IMR-90 (cell line): ENCODE results near the gene ZBTB3.

Source experiments
- BHLHE40 ChIP-seq: fragments of 150-350 bp; IDR thresholded peaks from 2 replicates; pipeline ENCODE4 v1.6.1; 2016; ENCODE audit warnings: mild to moderate bottlenecking, low read depth, low read length
- CHD1 ChIP-seq: IDR thresholded peaks from 2 replicates; pipeline ENCODE4 v1.6.1; 2012; ENCODE audit warnings: low read depth, low read length, improper control_type of control experiment
- CTCF ChIP-seq: conservative IDR thresholded peaks from 2 replicates; pipeline ENCODE4 v1.5.1; 2012; ENCODE audit warnings: mild to moderate bottlenecking, low read depth, low read length, improper control_type of control experiment
- FOS ChIP-seq: fragments of 150-350 bp; IDR thresholded peaks from 2 replicates; pipeline ENCODE4 v1.6.1; 2016; ENCODE audit warnings: low read depth, low read length
- NFE2L2 ChIP-seq: fragments of 150-350 bp; IDR thresholded peaks from 2 replicates; pipeline ENCODE4 v1.6.1; 2016; ENCODE audit warnings: low read depth, mild to moderate bottlenecking, low read length
- POLR2A ChIP-seq: IDR thresholded peaks from 2 replicates; pipeline ENCODE4 v1.6.1; 2012; ENCODE audit warnings: mild to moderate bottlenecking, low read depth, low read length
- RAD21 ChIP-seq: IDR thresholded peaks from 2 replicates; pipeline ENCODE4 v1.6.1; 2012; ENCODE audit warnings: low read length, improper control_type of control experiment
- RCOR1 ChIP-seq: IDR thresholded peaks from 2 replicates; pipeline ENCODE4 v1.6.1; 2012; ENCODE audit warnings: mild to moderate bottlenecking, low read length, improper control_type of control experiment; ENCODE audit not compliant: insufficient replicate concordance
- USF2 ChIP-seq: fragments of 150-350 bp; IDR thresholded peaks from 2 replicates; pipeline ENCODE4 v1.6.1; 2017; ENCODE audit warnings: mild to moderate bottlenecking, antibody characterized with exemption, low read length, low read depth

GRCh38 chr11:62752177-62752785, 1.7 kb downstream of the ZBTB3 start:
- TF ChIP-seq BHLHE40 (no peak), CTCF (no peak), POLR2A (no peak), USF2 (no peak), CHD1 (no peak), NFE2L2 (no peak), RCOR1 (no peak), RAD21 (no peak), FOS (no peak)
